OCI-LY7 (cell line): ENCODE results near the gene RABEP1. TPM values are rescaled to one million over a fixed set of nuclear protein-coding genes. Genes with fewer than 3 reads are reported as not detected.

Source experiments
- BruUV-seq: library from RNA; stranded (reverse); fragments of 400-500 nt; replicated peaks from 2 replicates; lab custom pipeline; 2021; lab: Mats Ljungman, UMichigan
- CTCF ChIA-PET: fragments of 300-600 bp; sonication (Branson Sonifier 250); formaldehyde crosslinking; loops from one replicate; lab custom pipeline; 2022; ENCODE audit warnings: antibody characterized with exemption; ENCODE audit not compliant: unreplicated experiment; lab: Charles Lee
- POLR2A ChIA-PET: fragments of 300-600 bp; sonication (Branson Sonifier 250); formaldehyde crosslinking; loops from one replicate; lab custom pipeline; 2022; ENCODE audit warnings: antibody characterized with exemption; lab: Charles Lee
- DNase-seq: peaks from one replicate; pipeline ENCODE4 v3.0.0-alpha.2; 2015; ENCODE audit warnings: low spot score
- H2AFZ ChIP-seq: fragments of 200-600 bp; sonication (generic), shearing (Covaris generic); 2 replicates; pipeline ENCODE4 v1.6.1; 2014; ENCODE audit warnings: mild to moderate bottlenecking, antibody characterized with exemption, low read length, moderate library complexity
- H3K27ac ChIP-seq: fragments of 200-600 bp; sonication (generic); 2 replicates; pipeline ENCODE4 v1.5.1; 2014; ENCODE audit warnings: mixed run types, low read depth, mild to moderate bottlenecking, moderate library complexity, low read length, inconsistent platforms; ENCODE audit not compliant: poor library complexity, severe bottlenecking
- H3K36me3 ChIP-seq: fragments of 200-600 bp; sonication (generic); 2 replicates; pipeline ENCODE4 v1.6.1; 2014; ENCODE audit warnings: mild to moderate bottlenecking, antibody characterized with exemption, low read length, moderate library complexity, mixed read lengths; ENCODE audit not compliant: insufficient read depth
- H3K4me1 ChIP-seq: fragments of 200-600 bp; sonication (generic); 2 replicates; pipeline ENCODE4 v1.5.1; 2014; ENCODE audit warnings: mild to moderate bottlenecking, low read length; ENCODE audit not compliant: insufficient read depth, poor library complexity, severe bottlenecking
- H3K4me2 ChIP-seq: fragments of 200-600 bp; sonication (generic); 2 replicates; pipeline ENCODE4 v1.6.1; 2014; ENCODE audit warnings: mild to moderate bottlenecking, low read length
- H3K4me3 ChIP-seq: fragments of 200-600 bp; sonication (generic); 2 replicates; pipeline ENCODE4 v1.5.1; 2014; ENCODE audit warnings: mild to moderate bottlenecking, low read depth, low read length; ENCODE audit not compliant: poor library complexity, severe bottlenecking
- H3K79me2 ChIP-seq: fragments of 200-600 bp; sonication (generic); 2 replicates; pipeline ENCODE4 v1.6.1; 2016; ENCODE audit warnings: low read depth, mild to moderate bottlenecking, low read length, moderate library complexity, mixed read lengths; ENCODE audit not compliant: insufficient read depth
- H3K9me2 ChIP-seq: fragments of 200-600 bp; sonication (generic); 2 replicates; pipeline ENCODE4 v1.6.1; 2016; ENCODE audit warnings: mild to moderate bottlenecking, low read length, mixed read lengths; ENCODE audit not compliant: insufficient read depth
- H3K9me3 ChIP-seq: fragments of 200-600 bp; sonication (generic); 2 replicates; pipeline ENCODE4 v1.6.1; 2014; ENCODE audit warnings: mild to moderate bottlenecking, mixed run types, low read length, mixed read lengths
- H4K20me1 ChIP-seq: fragments of 200-600 bp; sonication (generic); 2 replicates; pipeline ENCODE4 v1.6.1; 2014; ENCODE audit warnings: mild to moderate bottlenecking, antibody characterized with exemption, low read length, moderate library complexity, mixed read lengths; ENCODE audit not compliant: insufficient read depth
- EZH2phosphoT487 ChIP-seq: fragments of 200-600 bp; sonication (generic); IDR thresholded peaks from 2 replicates; pipeline ENCODE4 v1.6.1; 2018; ENCODE audit warnings: low read depth, borderline replicate concordance, mild to moderate bottlenecking, mixed run types, antibody characterized with exemption, low read length, moderate library complexity, mixed read lengths
- intact Hi-C: fragments of 100-400 bp; cut with micrococcal nuclease; formaldehyde crosslinking; loops from one replicate; pipeline ENCODE4 v1.10.0; 2022; ENCODE audit not compliant: unreplicated experiment
- total RNA-seq, 2 experiments: library from RNA; depleted of rRNA in 1 of 2; stranded (reverse); fragments of >200 nt in 1 of 2; shearing (Covaris generic) in 1 of 2; gene quantifications; 2 replicates each; pipeline ENCODE4 v1.2.3, GENCODE V29; 2014 to 2022
- TF ChIP-seq, protein P1 (sequence below): fragments of 200-600 bp; sonication (generic); conservative IDR thresholded peaks from 2 replicates; pipeline ENCODE4 v1.5.1; 2014; ENCODE audit warnings: mild to moderate bottlenecking, antibody characterized with exemption, low read length, moderate library complexity, mixed read lengths

The RABEP1 gene
- total RNA-seq, 2 experiments from 2014 or later, result 58.6 to 60.8 TPM

DNA sequence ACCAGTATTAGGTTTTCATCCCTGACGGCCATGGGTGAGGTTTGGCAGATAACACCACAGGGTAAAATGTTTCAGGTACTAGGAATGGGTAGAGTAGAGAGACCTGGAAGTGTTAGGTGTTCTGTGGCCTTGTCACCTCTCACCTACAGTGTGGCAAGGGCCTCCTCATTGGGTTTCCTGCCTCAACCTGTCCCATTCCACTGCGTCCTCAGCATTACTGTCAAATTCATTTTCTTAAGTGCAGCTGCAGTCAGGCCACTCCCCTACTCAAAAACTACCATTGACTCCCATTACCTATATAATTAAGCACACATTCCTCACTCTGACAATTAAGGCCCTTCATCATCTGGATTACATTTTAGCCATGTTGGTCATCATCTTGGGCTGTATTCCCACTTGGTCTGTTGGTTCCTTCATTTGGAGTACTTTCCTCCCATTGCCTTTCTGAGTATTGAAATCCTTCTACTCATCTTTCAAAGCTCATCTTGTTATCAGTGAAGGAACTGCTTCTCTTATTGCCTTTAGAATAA is 72.9 kb downstream of the RABEP1 start:
- H3K9me3 ChIP-seq, result no peaks in the 10 kb centered on the region
- BruUV-seq, result no TSS peak
- H3K9me2 ChIP-seq, result no peaks in the 10 kb centered on the region
- H4K20me1 ChIP-seq, result no peaks in the 10 kb centered on the region
- no peak overlapping the region for H3K4me3 ChIP-seq
- H3K36me3 ChIP-seq, result peaks cover 89% of the 10 kb centered on the region
- H3K4me2 ChIP-seq, result no peak overlapping the region
- TF ChIP-seq EZH2phosphoT487, result no peak
- TF ChIP-seq, protein P1, sequence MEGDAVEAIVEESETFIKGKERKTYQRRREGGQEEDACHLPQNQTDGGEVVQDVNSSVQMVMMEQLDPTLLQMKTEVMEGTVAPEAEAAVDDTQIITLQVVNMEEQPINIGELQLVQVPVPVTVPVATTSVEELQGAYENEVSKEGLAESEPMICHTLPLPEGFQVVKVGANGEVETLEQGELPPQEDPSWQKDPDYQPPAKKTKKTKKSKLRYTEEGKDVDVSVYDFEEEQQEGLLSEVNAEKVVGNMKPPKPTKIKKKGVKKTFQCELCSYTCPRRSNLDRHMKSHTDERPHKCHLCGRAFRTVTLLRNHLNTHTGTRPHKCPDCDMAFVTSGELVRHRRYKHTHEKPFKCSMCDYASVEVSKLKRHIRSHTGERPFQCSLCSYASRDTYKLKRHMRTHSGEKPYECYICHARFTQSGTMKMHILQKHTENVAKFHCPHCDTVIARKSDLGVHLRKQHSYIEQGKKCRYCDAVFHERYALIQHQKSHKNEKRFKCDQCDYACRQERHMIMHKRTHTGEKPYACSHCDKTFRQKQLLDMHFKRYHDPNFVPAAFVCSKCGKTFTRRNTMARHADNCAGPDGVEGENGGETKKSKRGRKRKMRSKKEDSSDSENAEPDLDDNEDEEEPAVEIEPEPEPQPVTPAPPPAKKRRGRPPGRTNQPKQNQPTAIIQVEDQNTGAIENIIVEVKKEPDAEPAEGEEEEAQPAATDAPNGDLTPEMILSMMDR, result no peak
- no peaks in the 10 kb centered on the region for H3K79me2 ChIP-seq
- ChIA-PET CTCF (no interaction called here), POLR2A (no interaction called here)
- H2AFZ ChIP-seq, result no peak overlapping the region
- H3K27ac ChIP-seq, result no peak overlapping the region
- H3K4me1 ChIP-seq, result no peaks in the 10 kb centered on the region
- DNase-seq, result no peak
- intact Hi-C loops, result no loop called here

DNA sequence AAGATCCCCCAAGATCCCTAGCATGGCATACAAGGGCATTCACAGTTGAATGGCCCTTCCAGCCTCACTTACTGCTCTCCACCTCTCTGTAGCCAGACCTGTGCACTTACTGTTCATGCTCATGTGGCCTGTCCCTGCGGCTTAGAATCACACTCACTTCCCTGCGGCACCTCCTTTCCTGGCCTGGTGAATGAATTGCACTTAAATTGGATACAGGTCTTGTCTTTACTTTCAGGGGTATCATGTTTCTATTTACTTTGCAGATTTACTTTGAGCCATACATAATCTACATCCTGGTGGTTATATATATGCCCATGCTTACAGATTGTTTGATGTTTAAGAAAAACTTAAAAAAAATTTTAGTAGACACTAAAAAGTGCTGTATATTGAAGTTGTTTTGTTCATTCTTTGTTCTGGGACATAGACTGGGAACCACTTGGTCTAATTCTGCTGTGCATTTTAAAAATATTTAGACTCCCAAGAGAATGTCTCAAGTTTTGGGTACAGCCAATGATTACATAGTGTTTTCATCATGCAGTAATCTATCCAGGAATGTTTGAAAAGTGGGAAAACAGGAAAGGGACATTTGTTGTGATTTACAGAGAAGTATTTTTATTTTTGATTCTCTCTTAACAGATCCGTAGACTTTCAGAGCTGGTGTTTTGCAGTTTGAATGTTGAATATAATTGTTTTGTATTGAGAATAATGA is 73.5 kb downstream of the RABEP1 start:
- no TSS peak for BruUV-seq
- DNase-seq, result no peak
- TF ChIP-seq, protein P1, result no peak
- H3K79me2 ChIP-seq, result no peaks in the 10 kb centered on the region
- no peak overlapping the region for H2AFZ ChIP-seq
- ChIA-PET POLR2A (no interaction called here), CTCF (no interaction called here)
- no peak overlapping the region for H3K27ac ChIP-seq
- no peaks in the 10 kb centered on the region for H3K9me2 ChIP-seq
- intact Hi-C loops, result no loop called here
- no peak overlapping the region for H3K4me3 ChIP-seq
- H3K36me3 ChIP-seq, result peaks cover 89% of the 10 kb centered on the region
- no peaks in the 10 kb centered on the region for H4K20me1 ChIP-seq
- no peaks in the 10 kb centered on the region for H3K9me3 ChIP-seq
- no peaks in the 10 kb centered on the region for H3K4me1 ChIP-seq
- no peak overlapping the region for H3K4me2 ChIP-seq

DNA sequence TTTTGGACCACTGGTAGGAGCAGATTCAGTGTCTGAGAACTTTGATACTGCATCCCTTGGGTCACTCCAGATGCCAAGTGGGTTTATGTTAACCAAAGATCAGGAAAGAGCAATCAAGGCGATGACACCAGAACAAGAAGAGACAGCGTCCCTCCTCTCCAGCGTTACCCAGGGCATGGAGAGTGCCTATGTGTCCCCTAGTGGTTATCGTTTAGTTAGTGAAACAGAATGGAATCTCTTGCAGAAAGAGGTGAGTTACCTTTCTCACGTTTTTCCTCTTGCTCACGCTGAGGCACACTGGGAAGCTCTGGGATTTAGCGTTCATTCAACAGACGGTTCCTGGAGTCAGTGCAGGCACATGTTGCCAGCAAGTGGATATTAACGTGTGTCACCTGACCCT is 79.3 kb downstream of the RABEP1 start:
- Histone ChIP-seq H2AFZ (no peak overlapping the region), H3K4me2 (no peak overlapping the region), H3K9me3 (no peaks in the 10 kb centered on the region), H3K9me2 (no peaks in the 10 kb centered on the region), H3K4me1 (no peaks in the 10 kb centered on the region), H4K20me1 (no peaks in the 10 kb centered on the region), H3K79me2 (no peaks in the 10 kb centered on the region), H3K27ac (no peak overlapping the region), H3K4me3 (no peak overlapping the region), H3K36me3 (peaks cover 88% of the 10 kb centered on the region)
- intact Hi-C loops, result no loop called here
- ChIA-PET POLR2A (no interaction called here), CTCF (no interaction called here)
- DNase-seq, result no peak
- BruUV-seq, result TSS peak; percentile 34
- TF ChIP-seq, protein P1, result no peak
- no peak for TF ChIP-seq EZH2phosphoT487
